G401.6 (cell line): ENCODE measurements around the gene LRRC23.
"Not testable (repeated sequence)": the region's sequence is repeated elsewhere in the genome, so short reads cannot be mapped to it uniquely, and the experiment has no call there.

Experiments
- FAIRE-seq: peaks from 2 replicates; lab custom pipeline; 2012; peaks lifted over from hg19 to GRCh38; lab: Jason Lieb, UNC

The LRRC23 gene

GRCh38 chr12:6873094-6874014 lies 31.3 kb upstream of the LRRC23 start, which contains the start of gene SPSB2:
Gene SPSB2 (minus strand): TSS chr12:6873303. CDS start chr12:6872901, 402 bp downstream.
- FAIRE-seq, result peak; percentile 92

- not testable (repeated sequence) for FAIRE-seq
These were observed 30.6 kb upstream of the LRRC23 start for GRCh38 chr12:6874015-6874368.

GRCh38 chr12:6879824-6880223 lies 24.8 kb upstream of the LRRC23 start:
- not testable (repeated sequence) for FAIRE-seq

GRCh38 chr12:6883252-6883651 lies 21.4 kb upstream of the LRRC23 start:
- no peak for FAIRE-seq

GRCh38 chr12:6883683-6884082 lies 20.9 kb upstream of the LRRC23 start:
- no peak for FAIRE-seq

DNA sequence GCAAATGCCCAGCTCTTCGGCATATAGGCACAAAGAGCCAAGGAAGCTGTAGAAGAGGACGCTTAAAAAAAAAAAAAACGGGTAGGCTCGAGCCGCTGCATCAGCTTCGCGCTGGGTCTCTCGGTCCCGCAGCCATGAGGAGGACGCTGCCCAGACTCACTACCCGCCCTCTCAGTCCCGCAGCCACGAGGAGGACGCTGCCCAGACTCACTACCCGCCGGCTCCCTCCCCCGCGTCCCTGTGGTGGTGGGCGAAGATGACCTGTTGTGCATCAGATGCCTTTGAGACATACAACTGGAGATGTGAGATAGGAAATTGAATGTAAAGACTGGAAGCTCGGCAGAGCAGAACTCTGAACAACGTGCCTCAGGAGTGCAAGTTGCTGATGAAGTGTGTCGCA lies 20.1 kb upstream of the LRRC23 start:
- FAIRE-seq, result no peak

DNA sequence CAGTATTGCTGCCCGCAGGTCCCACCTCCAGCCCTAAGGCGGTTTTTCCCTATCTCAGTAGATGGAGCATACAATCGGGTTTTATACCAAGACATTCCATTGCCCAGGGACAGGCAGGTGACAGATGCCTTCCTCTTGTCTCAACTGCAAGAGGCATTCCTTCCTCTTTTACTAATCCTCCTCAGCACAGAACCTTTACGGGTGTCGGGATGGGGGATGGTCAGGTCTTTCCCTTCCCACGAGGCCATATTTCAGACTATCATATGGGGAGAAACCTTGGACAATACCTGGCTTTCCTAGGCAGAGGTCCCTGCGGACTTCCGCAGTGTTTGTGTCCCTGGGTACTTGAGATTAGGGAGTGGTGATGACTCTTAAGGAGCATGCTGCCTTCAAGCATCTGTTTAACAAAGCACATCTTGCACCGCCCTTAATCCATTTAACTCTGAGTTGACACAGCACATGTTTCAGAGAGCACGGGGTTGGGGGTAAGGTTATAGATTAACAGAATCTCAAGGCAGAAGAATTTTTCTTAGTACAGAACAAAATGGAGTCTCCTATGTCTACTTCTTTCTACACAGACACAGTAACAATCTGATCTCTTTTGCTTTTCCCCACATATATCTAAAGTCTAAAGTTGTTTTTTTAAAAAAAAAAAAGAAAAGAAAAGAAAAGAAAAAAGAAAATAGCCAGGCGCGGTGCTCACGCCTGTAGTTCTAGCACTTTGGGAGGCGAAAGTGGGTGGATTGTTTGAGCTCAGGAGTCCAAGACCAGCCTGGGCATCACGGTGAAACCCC lies 18.2 kb upstream of the LRRC23 start:
- FAIRE-seq, result not testable (repeated sequence)

DNA sequence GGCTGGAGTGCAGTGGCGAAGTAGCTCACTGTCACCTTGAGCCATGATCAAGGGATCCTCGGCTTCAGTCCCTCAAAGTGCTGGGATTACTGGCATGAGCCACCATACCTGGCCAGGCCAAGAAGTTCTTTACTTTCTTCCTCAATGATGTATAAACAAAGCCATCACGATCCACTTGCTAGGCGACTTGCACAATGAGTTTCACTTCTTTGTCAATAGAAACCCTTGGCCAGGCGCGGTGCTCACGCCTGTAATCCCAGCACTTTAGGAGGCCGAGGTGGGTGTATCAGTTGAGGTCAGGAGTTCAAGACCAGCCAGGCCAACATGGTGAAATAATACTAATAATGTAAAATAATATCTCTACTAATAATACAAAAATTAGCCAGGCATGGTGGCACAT lies 17.2 kb upstream of the LRRC23 start:
- FAIRE-seq, result no peak

- FAIRE-seq, result no peak
These were observed 16.3 kb upstream of the LRRC23 start for GRCh38 chr12:6888360-6888759.

DNA sequence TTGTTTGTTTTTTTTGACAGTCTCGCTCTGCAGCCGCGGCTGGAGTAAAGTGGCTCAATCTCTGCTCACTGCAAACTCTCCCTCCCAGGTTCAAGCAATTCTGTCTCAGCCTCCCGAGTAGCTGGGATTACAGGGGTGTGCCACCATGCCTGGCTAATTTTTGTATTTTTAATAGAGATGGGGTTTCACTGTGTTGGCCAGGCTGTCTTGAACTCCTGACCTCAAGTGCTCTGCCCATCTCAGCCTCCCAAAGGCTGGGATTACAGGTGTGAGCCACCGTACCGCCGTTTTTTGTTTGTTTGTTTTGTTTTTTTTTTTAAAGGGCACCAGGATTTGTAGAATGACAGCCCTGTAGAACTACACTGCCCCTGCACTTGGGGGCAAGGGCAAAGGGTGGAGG lies 15.8 kb upstream of the LRRC23 start:
- FAIRE-seq, result not testable (repeated sequence)

DNA sequence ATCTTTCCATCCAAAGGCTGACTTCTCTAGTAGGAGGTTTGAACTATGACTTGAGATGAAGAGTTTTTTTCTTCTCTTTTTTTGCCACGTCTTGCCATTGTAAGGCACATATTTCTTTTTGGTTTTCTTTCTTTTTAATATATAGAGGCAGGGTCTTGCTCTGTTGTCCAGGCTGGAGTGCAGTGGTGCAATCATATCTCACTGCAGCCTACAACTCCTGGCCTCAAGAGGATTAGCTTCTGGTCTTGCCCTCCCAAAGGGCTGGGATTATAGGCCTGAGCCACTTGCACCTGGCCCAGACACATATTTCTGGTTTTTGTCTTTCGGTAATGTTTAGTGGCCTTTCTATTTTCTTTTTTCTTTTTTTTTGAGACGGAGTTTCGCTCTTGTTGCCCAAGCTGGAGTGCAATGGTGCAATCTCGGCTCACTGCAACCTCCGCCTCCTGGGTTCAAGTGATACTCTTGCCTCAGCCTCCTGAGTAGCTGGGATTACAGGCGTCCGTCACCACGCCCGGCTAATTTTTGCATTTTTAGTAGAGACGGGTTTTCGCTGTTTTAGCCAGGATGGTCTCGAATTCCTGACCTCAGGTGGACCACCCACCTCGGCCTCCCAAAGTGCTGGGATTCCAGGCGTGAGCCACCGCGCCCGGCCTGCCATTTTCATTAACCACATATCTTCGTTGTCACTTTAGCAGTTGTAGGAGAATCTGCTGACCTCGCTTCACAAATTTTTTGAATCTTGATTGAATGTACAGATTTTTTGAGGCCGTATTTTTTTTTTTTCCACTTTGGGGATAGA lies 14.6 kb upstream of the LRRC23 start:
- not testable (repeated sequence) for FAIRE-seq

- FAIRE-seq, result peak; percentile 75
These were observed 13.6 kb upstream of the LRRC23 start for GRCh38 chr12:6890789-6891645.

DNA sequence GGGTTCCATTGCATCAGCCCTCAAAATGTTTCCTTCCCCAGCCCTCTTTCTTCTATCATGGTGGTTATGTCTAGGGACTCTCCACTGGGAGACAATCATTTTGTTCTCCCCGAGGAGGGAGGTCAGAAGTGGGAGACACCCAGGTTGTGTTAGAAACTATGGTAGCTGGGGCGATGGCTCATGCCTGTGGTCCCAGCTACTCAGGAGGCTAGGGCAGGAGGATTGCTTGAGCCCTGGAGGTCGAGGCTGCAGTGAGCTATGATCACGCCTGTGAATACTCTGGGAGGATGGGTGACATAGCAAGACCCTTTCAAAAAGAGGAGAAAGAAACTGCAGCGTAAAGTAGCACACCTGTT lies 13.0 kb upstream of the LRRC23 start:
- FAIRE-seq, result no peak

GRCh38 chr12:6892683-6893082 lies 11.9 kb upstream of the LRRC23 start:
- FAIRE-seq, result not testable (repeated sequence)

DNA sequence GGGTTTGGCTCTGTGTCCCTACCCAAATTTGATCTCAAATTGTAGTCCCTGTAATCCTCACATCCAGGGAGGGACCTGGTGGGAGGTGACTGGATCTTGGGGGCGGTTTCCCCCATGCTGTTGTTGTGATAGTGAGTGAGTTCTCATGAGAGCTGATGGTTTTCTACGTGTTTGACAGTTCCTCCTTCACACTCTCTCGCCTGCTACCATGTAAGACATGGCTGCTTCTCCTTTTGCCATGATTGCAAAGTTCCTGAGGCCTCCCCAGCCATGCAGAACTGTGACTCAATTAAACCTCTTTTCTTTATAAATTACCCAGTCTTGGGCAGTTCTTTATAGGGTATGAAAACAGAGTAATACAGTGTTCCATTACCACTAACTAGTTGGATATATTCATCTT lies 10.3 kb upstream of the LRRC23 start:
- no peak for FAIRE-seq

DNA sequence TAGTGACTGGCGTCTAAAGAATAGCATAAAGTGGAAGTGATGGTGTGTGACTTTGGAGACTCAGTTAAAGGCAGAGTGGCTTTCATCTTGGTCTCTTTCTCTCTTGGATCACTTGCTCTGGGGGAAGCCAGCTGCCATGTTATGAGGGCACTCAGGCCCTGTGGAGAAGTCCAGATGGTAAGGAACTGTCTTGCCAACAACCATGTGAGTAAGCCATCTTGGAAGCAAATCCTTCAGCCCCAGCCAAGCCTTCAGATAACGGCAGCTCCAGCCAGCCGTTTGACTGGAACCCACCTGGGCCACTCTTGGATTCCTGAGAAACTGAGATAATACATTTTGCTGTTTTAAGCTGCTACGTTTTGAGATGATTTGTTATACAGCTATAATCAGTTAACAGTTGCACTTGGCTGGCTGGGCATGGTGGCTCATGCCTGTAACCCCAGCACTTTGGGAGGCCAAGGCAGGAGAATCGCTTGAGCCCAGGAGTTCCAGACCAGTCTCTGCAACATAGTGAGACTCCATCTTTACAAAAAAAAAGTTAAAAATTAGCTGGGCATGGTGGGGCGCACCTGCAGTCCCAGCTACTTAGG lies 7.7 kb upstream of the LRRC23 start:
- FAIRE-seq, result no peak

DNA sequence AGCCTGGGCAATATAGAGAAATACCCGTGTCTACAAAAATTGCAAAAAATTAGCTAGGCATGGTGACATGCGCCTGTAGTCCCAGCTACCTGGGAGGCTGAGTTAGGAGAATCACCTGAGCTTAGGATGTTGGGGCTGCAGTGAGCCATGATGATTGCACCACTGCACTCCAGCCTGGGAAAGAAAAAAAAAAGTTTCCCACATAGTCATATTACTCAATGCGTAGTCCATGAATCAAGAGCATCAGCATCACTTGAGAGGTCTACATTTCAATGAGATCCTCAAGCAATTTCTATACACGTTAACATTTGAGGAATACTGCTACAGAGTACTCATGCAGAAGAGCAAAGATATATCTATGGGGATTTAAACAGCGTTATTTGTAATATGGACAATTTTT lies 5.2 kb upstream of the LRRC23 start:
- no peak for FAIRE-seq

- FAIRE-seq, result no peak
These were observed 4.6 kb upstream of the LRRC23 start for GRCh38 chr12:6899837-6900519.

- FAIRE-seq, result no peak
These were observed 2.2 kb upstream of the LRRC23 start for GRCh38 chr12:6902448-6902847.

DNA sequence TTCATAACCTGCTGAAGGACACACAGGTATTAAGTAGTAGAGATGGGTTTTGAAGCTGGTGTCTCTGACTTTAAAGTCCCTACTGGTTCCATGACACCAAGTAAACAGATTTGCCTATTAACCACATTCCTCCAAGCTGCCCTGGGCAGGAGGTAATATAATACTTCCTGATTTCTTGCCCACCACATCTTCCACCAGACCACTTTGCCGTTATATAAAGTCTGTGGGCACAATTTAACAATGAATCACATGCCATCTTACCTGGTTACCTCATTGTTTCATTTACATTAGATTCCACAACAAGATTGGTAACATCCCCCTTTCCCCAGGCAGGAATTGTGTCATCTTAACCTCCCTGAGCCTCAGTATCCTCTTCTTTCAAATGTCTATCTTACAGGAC lies 900 bp upstream of the LRRC23 start:
- no peak for FAIRE-seq
